Peyer's patch (tissue), 4 donors: ENCODE results near the gene INPP1.

ENCODE experiments used
- POLR2A ChIP-seq, 2 donors: fragments of 450-650 bp; IDR thresholded peaks; one replicate each; pipeline ENCODE4 v1.5.1; 2017; ENCODE audit warnings: antibody characterized with exemption in 2 of 2, mild to moderate bottlenecking in 2 of 2, moderate library complexity in 2 of 2
- TF ChIP-seq, protein P1 (sequence below), 6 experiments: fragments of 450-650 bp in 4 of 6; fragments of 200-600 bp in 2 of 6; sonication (generic) in 1 of 6; IDR thresholded peaks; one replicate each; pipeline ENCODE4 v1.5.1; 2017 to 2019; ENCODE audit warnings: antibody characterized with exemption in 6 of 6, mild to moderate bottlenecking in 3 of 6, moderate library complexity in 1 of 6

GRCh38 chr2:190333395-190333794 lies 10.0 kb upstream of the INPP1 start:
- TF ChIP-seq, protein P1, sequence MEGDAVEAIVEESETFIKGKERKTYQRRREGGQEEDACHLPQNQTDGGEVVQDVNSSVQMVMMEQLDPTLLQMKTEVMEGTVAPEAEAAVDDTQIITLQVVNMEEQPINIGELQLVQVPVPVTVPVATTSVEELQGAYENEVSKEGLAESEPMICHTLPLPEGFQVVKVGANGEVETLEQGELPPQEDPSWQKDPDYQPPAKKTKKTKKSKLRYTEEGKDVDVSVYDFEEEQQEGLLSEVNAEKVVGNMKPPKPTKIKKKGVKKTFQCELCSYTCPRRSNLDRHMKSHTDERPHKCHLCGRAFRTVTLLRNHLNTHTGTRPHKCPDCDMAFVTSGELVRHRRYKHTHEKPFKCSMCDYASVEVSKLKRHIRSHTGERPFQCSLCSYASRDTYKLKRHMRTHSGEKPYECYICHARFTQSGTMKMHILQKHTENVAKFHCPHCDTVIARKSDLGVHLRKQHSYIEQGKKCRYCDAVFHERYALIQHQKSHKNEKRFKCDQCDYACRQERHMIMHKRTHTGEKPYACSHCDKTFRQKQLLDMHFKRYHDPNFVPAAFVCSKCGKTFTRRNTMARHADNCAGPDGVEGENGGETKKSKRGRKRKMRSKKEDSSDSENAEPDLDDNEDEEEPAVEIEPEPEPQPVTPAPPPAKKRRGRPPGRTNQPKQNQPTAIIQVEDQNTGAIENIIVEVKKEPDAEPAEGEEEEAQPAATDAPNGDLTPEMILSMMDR (IDR thresholded peaks at IDR 0.05) = no peak
- no peak for TF ChIP-seq POLR2A (IDR thresholded peaks at IDR 0.05)
